Activated naive CD4-positive, alpha-beta T cell treated with anti-CD3 and anti-CD28 coated beads, Interleukin-2, amount 50 U/mL, for 72 hours (primary cell): Measurements from ENCODE around the gene EIPR1. TPM values are rescaled to one million over a fixed set of nuclear protein-coding genes. Genes with fewer than 3 reads are reported as not detected.

Source experiments
- ATAC-seq, 2 donors: fragments of 150-1000 bp; cut with Tn5 transposase; 2 replicates each; pipeline ENCODE4 v1.10.0; 2021; ENCODE audit warnings: mild to moderate bottlenecking in 2 of 2, moderate library complexity in 2 of 2
- DNase-seq, 2 donors: peaks; one replicate each; pipeline ENCODE4 v3.0.0; 2021 to 2022; ENCODE audit warnings: low spot score in 2 of 2
- H3K27ac Mint-ChIP-seq, 2 donors: one replicate each; pipeline ENCODE4 v1.8.0; 2022; ENCODE audit warnings: mild to moderate bottlenecking in 2 of 2, mixed read lengths in 2 of 2
- H3K36me3 Mint-ChIP-seq, 2 donors: one replicate each; pipeline ENCODE4 v1.8.0; 2022; ENCODE audit warnings: mixed read lengths in 2 of 2
- H3K9me3 Mint-ChIP-seq, 2 donors: one replicate each; pipeline ENCODE4 v1.8.0; 2022; ENCODE audit warnings: mixed read lengths in 2 of 2
- total RNA-seq, 2 donors: library from RNA; stranded (reverse); gene quantifications; one replicate each; pipeline ENCODE4 v1.2.3, GENCODE V29; 2022

The EIPR1 gene
- total RNA-seq, 2 donors from 2014 or later: 28.0 to 43.6 TPM

DNA sequence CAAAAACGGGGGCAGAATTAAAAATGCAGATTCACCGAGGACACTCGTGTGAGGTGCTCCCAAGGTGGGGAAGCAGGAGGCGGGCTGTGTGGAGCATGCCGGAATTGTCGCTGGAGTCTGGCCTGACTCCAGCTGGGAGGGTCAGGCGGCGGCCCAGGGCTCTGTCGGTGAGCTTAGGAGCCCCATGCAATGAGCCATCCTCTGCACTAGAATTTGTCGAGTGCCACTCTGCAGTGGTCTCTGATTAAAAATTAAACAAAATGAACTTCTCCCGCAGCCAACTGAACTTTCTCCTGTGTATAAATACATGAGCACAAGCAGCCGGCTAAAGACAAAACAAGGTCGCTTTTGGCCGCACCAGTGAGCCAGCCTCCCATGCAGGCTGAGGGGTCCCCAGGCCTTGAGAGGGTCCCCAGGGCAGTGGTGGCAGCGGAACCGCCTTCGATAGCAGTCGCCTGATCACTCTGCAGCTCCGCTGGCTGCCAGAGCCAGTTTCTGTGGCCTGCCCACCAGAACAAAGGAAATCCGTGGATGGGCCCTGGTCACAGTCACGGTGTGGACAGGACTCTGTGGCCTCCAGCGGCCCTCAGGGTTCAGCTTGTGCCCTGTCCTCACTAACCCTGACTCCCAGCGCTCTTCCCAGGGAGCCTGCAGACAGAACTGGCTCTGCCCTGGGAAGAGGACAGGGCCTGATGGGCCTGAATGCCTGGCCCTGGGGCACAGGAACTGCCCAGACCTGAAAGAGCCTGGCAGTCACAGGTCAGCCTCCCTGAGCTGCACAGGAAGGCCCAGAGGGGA lies 201.3 kb downstream of the EIPR1 start:
- DNase-seq: peak in 1 of 2 donors; percentile 7

GRCh38 chr2:3175568-3175955 lies 202.1 kb downstream of the EIPR1 start:
- Mint-ChIP-seq H3K27ac (no peak overlapping the region), H3K9me3 (no peaks in the 10 kb centered on the region), H3K36me3 (peaks cover 0 to 10% of the 10 kb centered on the region in 2 donors)

More for the DNA sequence above, 201.3 kb downstream of the EIPR1 start:
- no peak for ATAC-seq
- Mint-ChIP-seq H3K9me3 (no peaks in the 10 kb centered on the region), H3K36me3 (peaks cover 0 to 10% of the 10 kb centered on the region in 2 donors), H3K27ac (no peak overlapping the region)

DNA sequence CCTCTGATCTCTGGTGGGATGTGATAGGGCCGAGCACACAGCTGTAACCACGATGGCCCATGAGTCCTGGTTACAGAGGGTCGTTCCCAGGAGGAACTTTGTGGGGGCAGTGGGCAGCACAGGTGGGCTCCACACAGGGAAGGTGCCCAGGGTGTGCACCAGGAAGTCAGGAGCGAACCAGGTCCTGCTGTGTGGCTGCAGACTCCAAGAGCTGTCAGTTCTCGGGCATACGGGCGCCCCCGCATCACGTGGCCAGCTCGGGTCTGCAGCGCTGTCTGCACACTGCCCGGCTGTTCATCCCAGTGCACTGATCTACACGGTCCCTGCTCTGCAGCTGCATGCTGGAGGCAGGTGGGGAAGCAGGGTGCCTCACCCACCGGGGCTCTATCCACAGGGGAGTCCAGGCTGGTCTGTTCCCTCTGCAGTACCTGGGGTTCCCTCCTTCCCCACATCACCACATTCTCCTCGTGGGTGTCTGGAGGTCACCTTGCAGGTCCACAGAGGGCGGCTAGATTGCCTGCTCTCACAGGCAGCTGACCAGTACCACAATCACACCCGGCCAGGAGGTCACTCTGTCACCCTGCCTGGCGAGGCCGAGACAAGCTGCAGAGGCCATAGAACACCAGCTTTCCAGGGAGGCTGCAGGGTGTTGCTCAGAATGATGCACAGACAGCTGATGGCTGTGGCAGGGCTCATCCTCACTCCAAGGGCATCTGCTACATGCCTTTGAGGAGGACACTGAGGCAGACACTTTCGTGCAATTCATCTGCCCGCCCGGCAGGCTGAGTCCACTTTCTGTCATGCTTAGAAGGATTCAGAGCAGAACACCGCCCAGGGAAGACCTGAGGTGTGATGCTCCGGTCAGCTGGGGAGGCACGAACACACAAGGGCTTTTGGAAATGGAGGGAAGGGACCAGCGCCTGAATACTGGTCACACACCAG lies 202.7 kb downstream of the EIPR1 start:
- ATAC-seq: no peak
- Mint-ChIP-seq H3K27ac (no peak overlapping the region), H3K9me3 (no peaks in the 10 kb centered on the region), H3K36me3 (peaks cover 0 to 10% of the 10 kb centered on the region in 2 donors)
- no peak for DNase-seq

More at GRCh38 chr2:3175568-3175955, 202.1 kb downstream of the EIPR1 start:
- DNase-seq (peak in 1 of 2 donors; percentile 25), ATAC-seq (no peak)

- ATAC-seq: no peak
- Mint-ChIP-seq H3K9me3 (no peaks in the 10 kb centered on the region), H3K36me3 (peaks cover 0 to 10% of the 10 kb centered on the region in 2 donors), H3K27ac (no peak overlapping the region)
- no peak for DNase-seq
Measured at GRCh38 chr2:3173031-3173430, 204.6 kb downstream of the EIPR1 start.

- DNase-seq: no peak
- no peak overlapping the region for H3K27ac Mint-ChIP-seq
Measured at GRCh38 chr2:3172265-3172935, 205.2 kb downstream of the EIPR1 start.

GRCh38 chr2:3171564-3172264 lies 205.9 kb downstream of the EIPR1 start:
- ATAC-seq: no peak
- Mint-ChIP-seq H3K9me3 (peaks cover 0 to 4% of the 10 kb centered on the region in 2 donors), H3K27ac (peak overlapping the region in 1 of 2 donors; percentile 40), H3K36me3 (peaks cover under 1 to 18% of the 10 kb centered on the region in 2 donors)
- DNase-seq: no peak

More at GRCh38 chr2:3172265-3172935, 205.2 kb downstream of the EIPR1 start:
- ATAC-seq: no peak
- Mint-ChIP-seq H3K9me3 (no peaks in the 10 kb centered on the region), H3K36me3 (peaks cover 0 to 11% of the 10 kb centered on the region in 2 donors)

DNA sequence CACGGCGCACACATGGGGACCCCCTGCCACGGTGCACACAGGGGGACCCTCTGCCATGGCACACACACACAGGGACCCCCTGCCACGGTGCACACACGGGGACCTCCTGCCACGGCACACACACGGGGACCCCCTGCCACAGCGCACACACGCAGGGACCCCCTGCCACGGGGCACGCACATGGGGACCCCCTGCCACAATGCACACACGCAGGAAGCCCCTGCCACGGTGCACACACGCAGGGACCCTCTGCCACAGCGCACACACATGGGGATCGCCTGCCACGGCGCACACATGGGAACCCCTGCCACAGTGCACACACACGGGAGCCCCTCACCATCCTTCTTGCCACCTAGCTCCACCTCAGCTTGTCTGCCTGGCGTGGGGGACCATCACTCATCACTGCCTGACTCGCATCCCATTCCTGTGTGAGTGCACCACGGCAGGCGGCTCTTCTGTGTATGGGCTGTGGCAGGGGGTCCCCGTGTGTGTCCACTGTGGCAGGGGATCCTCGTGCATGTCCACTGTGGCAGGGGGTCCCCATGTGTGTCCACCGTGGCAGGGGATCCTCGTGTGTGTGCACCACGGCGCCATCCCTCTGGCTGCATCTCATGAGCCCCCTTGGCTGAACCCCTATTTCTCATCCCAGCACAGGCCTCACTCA lies 206.7 kb downstream of the EIPR1 start:
- Mint-ChIP-seq H3K36me3 (peaks cover 9 to 26% of the 10 kb centered on the region in 2 donors), H3K27ac (no peak overlapping the region), H3K9me3 (peaks cover 0 to 5% of the 10 kb centered on the region in 2 donors)
- no peak for ATAC-seq
- no peak for DNase-seq

- no peak overlapping the region for H3K27ac Mint-ChIP-seq
- peak in 1 of 2 donors; percentile 24 for ATAC-seq
- H3K9me3 Mint-ChIP-seq: peaks cover 4 to 5% of the 10 kb centered on the region in 2 donors
- DNase-seq: no peak
- peaks cover 21 to 35% of the 10 kb centered on the region in 2 donors for H3K36me3 Mint-ChIP-seq
Measured at GRCh38 chr2:3169106-3169870, 208.3 kb downstream of the EIPR1 start.

GRCh38 chr2:3168230-3168891 lies 209.3 kb downstream of the EIPR1 start:
- ATAC-seq (no peak), DNase-seq (no peak)
- Mint-ChIP-seq H3K36me3 (peaks cover 30 to 38% of the 10 kb centered on the region in 2 donors), H3K27ac (peak overlapping the region in 1 of 2 donors; percentile 60), H3K9me3 (peaks cover 10 to 11% of the 10 kb centered on the region in 2 donors)

DNA sequence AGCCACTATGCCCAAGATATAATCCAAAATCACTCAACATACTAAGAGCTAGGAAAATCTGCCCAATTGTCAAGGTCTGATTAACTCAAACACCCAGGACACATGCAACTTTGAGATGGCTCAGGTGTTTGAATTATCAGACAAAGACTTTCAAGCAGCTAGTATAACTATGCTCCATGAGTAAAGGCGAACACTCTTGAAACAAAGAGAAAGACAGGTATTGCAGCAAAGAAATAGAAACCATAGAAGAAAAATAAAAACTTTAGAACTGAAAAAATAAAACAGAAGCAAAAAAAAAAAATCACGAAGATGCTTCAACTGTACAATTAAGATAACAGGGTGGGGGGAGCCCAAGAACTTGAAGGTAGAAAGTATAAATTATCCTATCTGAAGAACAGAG lies 214.2 kb downstream of the EIPR1 start:
- no peak for ATAC-seq
- H3K27ac Mint-ChIP-seq: no peak overlapping the region

DNA sequence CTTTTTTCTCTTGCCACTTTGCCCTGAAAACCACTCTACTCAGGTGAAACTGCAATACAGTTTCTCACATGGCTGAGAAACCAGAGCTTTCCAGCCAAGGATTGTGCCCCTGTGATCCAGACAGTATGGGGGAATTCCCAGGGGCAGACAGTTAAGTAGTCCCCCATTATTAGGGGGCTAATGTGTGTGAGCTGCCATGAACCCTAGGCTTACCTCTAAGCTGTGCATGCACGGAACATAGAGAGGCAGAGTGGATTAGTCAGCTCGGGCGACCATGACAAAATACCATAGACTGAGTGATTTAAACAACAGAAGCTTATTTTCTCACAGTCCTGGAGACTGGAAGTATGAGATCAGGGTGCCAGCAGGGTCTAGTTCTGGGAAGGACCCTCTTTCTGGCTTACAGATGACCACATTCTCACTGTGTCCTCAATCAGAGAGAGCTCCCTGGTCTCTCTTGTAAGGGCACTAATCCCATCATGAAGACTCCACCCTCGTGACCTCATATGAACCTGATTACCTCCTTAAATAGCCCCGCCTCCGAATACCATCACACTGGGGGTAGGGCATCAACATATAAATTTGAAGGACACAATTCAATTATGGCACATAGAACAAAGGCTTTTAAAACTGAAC lies 215.1 kb downstream of the EIPR1 start:
- ATAC-seq (no peak), DNase-seq (no peak)
- H3K9me3 Mint-ChIP-seq: peaks cover 13% of the 10 kb centered on the region in 2 donors
- no peak overlapping the region for H3K27ac Mint-ChIP-seq
- peaks cover 49 to 54% of the 10 kb centered on the region in 2 donors for H3K36me3 Mint-ChIP-seq

More for the DNA sequence above, 214.2 kb downstream of the EIPR1 start:
- Mint-ChIP-seq H3K9me3 (peaks cover 13% of the 10 kb centered on the region in 2 donors), H3K36me3 (peaks cover 49 to 54% of the 10 kb centered on the region in 2 donors)
- no peak for DNase-seq

DNA sequence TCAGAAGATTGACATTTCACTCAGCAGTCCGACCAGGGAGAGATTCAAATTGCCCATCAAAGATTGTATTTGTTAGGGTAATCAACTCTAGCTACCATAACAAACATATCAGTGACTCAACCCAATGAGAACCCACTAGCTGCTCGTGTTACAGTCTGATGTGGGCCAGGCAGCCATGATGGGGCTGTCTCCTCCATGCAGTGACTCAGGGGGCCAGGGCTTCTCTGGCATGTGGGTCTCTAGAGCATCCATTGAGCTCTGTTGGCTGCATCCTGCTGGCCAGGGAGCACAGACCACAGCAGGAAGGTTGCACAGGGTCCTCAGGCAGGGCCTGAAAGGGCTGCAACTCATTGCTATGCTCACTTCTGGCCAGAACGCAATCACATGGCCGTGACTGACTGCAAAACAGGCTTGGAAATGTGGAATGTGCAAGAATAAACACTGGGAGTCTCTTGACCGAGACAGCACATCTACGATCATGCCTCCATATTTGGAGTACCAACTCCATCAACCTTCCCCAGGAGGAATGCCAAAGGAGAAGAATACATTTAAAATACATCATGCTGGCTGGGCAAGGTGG lies 216.8 kb downstream of the EIPR1 start:
- ATAC-seq: no peak
- Mint-ChIP-seq H3K36me3 (peaks cover 37 to 39% of the 10 kb centered on the region in 2 donors), H3K9me3 (peaks cover 9 to 13% of the 10 kb centered on the region in 2 donors), H3K27ac (no peak overlapping the region)
- DNase-seq: no peak

DNA sequence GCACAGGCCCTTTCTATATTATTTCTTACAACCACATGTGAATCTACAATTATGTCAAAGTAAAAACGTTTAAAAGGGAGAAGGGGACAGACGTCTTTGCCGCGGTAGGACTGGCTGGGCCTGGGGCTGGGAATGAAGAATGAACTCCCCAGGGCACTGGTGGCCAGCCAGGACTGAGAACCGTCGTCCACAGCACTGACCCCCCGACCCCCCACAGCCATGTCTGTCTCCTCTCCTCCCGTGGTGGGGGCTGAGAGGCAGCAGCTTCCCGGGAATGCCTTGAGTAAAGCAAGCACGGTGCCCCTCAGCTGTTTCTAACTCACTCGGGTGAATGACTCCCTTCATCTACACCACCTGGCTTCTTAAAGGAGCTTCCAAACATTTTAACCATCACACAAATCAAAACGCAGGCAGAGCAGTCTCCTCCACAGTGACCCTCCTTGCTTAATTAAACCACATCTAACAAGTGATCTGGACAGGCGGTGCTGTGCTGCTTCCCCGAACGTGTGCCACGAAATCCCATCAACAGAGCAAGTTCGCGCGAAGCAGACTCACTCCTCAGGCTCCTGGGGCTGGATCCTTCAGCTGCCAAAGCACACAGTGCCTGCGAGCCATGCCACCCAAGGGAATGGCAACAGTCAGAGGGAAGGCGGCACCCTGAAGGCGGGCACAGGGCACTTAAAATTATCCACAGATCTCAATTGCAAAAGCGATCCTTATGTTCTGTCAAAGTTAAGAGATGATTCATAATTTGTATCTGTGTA lies 217.7 kb downstream of the EIPR1 start:
- peaks cover 31 to 37% of the 10 kb centered on the region in 2 donors for H3K36me3 Mint-ChIP-seq
- ATAC-seq (no peak), DNase-seq (no peak)
- H3K27ac Mint-ChIP-seq: no peak overlapping the region
- peaks cover 8 to 9% of the 10 kb centered on the region in 2 donors for H3K9me3 Mint-ChIP-seq
